Stimulated activated naive CD8-positive, alpha-beta T cell treated with anti-CD3 and anti-CD28 coated beads, Interleukin-15, amount 100 ng/mL, for 72 hours (primary cell): ENCODE data around the gene IRF2BP1.

Experiments used
- ATAC-seq: fragments of 150-1000 bp; cut with Tn5 transposase; 2 replicates; pipeline ENCODE4 v1.10.0; 2021; ENCODE audit warnings: mild to moderate bottlenecking, moderate library complexity
- DNase-seq, 2 donors: peaks; one replicate each; pipeline ENCODE4 v3.0.0; 2021 to 2022
- H3K27ac Mint-ChIP-seq, 2 donors: one replicate each; pipeline ENCODE4 v1.8.0; 2022; ENCODE audit warnings: mild to moderate bottlenecking in 2 of 2, mixed read lengths in 2 of 2, moderate library complexity in 2 of 2
- H3K27me3 Mint-ChIP-seq: one replicate; pipeline ENCODE4 v1.8.0; 2022; ENCODE audit warnings: mixed read lengths
- H3K4me1 Mint-ChIP-seq: one replicate; pipeline ENCODE4 v1.8.0; 2022; ENCODE audit warnings: mild to moderate bottlenecking, mixed read lengths
- H3K4me3 Mint-ChIP-seq, 2 donors: one replicate each; pipeline ENCODE4 v1.8.0; 2022; ENCODE audit warnings: mild to moderate bottlenecking in 2 of 2, mixed read lengths in 2 of 2, moderate library complexity in 1 of 2
- H3K9me3 Mint-ChIP-seq, 2 donors: one replicate each; pipeline ENCODE4 v1.8.0; 2022; ENCODE audit warnings: mixed read lengths in 2 of 2

The IRF2BP1 gene, protein sequence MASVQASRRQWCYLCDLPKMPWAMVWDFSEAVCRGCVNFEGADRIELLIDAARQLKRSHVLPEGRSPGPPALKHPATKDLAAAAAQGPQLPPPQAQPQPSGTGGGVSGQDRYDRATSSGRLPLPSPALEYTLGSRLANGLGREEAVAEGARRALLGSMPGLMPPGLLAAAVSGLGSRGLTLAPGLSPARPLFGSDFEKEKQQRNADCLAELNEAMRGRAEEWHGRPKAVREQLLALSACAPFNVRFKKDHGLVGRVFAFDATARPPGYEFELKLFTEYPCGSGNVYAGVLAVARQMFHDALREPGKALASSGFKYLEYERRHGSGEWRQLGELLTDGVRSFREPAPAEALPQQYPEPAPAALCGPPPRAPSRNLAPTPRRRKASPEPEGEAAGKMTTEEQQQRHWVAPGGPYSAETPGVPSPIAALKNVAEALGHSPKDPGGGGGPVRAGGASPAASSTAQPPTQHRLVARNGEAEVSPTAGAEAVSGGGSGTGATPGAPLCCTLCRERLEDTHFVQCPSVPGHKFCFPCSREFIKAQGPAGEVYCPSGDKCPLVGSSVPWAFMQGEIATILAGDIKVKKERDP

DNA sequence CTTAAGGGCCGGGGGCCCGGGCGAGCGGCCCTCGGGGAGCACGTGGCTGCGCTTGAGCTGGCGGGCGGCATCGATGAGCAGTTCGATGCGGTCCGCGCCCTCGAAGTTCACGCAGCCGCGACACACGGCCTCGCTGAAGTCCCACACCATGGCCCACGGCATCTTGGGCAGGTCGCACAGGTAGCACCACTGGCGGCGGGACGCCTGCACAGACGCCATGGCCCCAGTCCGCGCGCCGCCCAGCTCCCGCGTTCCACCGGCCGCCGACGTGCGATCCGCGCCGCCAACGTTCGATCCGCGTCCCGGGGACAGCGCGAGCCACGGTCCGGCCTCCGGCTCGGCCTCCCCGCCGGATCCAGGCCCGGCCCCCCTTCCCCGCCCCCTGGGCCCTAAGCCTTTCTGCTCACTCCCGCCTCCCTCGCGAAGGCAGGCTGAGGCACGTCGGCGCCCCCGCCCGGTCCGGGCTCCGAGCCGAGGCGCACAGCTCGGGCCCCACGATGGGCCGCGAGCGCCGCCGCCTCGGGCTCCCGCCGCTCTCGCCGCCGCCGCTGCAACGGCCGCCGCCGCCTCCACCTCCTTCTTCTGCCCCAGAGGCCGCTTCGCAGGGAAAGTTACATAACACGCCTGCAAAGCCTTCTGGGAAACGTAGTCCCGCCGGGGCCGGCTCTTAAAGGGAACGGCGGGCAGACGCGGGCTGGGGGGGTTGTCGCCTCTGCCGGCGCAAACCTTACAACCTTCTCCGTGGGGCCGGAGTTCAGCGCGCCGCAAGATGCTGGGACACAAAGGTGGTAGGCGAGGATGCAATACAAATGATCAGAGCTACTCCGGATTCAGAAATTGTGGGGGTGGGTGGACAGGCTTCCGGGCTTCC lies at the start of gene IRF2BP1:
IRF2BP1 (minus strand) TSS at position 586 of the 871 bp plus-strand sequence; CDS start at position 219, 367 bp downstream.
- H3K4me3 Mint-ChIP-seq = peak within 1 kb of the TSS; percentile 91 to 92
- peaks cover 42% of the 10 kb centered on the region for H3K4me1 Mint-ChIP-seq
- ATAC-seq = peak; percentile 81
- H3K9me3 Mint-ChIP-seq = no peaks in the 10 kb centered on the region
- DNase-seq = peak; percentile 91
- H3K27ac Mint-ChIP-seq = peak within 1 kb of the TSS; percentile 90 to 99
- H3K27me3 Mint-ChIP-seq = no peaks in the 10 kb centered on the region

DNA sequence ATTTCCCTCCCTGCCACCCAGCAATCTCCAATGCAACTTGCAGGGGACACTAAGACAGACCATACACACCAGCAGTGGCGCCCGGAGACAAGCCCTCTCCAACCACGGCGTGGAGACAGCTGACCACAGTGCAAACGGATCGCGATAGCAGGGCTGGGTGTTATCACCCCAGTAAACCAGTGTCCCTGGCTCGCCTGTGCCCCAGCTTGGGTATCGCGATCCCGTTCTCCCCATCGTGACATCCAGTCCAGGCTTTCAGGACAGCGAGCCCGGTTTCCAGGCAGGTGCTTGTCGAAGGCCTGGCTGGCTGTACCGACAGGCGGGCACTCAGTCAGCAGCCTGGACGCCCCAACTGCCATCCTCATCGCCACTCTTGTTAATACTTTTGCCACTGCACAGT lies 49.3 kb upstream of the IRF2BP1 start:
- no peak overlapping the region for H3K27ac Mint-ChIP-seq
- peaks cover 7% of the 10 kb centered on the region for H3K4me1 Mint-ChIP-seq
- DNase-seq = no peak

DNA sequence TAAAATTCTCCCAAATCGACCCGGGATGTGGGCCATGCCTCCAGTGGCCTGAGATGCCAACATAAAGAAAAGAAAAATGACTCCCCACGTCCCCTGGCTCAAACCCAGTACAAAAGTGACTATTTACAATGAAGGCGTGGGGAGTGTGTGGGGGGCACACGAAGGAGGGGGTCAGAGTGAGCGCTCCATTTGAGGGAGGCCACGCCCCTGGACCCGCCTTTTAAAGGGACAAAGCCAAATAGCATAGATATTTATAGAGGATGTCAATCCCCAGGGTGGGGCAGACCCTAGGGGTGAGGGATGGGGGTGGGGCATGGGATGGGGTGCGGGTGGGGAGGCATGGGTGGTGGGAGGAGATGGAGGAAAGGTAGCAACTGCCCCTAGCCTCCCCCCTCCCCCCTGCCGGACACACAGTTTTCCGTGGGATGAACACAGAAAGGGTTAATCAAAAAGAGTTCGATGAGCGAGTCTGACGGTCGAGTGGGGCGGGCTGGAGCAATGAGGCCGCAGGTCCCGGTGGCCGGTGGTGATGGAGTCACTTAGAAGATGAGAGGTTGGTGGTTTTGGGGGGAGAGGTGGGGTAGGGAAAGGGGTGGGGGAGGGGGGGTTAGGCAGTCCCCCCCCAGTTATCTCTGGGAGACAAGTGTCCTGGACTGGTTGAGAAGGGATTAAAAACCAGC lies 48.8 kb upstream of the IRF2BP1 start:
- peaks cover 92% of the 10 kb centered on the region for H3K27me3 Mint-ChIP-seq
- no peak overlapping the region for H3K27ac Mint-ChIP-seq
- H3K9me3 Mint-ChIP-seq = peaks cover 0 to 10% of the 10 kb centered on the region in 2 donors
- DNase-seq (no peak), ATAC-seq (no peak)
- peaks cover 7% of the 10 kb centered on the region for H3K4me1 Mint-ChIP-seq
- H3K4me3 Mint-ChIP-seq = no peak overlapping the region

More for the DNA sequence above, 49.3 kb upstream of the IRF2BP1 start:
- no peak for ATAC-seq
- Mint-ChIP-seq H3K4me3 (no peak overlapping the region), H3K9me3 (peaks cover 0 to 10% of the 10 kb centered on the region in 2 donors), H3K27me3 (peaks cover 89% of the 10 kb centered on the region)

DNA sequence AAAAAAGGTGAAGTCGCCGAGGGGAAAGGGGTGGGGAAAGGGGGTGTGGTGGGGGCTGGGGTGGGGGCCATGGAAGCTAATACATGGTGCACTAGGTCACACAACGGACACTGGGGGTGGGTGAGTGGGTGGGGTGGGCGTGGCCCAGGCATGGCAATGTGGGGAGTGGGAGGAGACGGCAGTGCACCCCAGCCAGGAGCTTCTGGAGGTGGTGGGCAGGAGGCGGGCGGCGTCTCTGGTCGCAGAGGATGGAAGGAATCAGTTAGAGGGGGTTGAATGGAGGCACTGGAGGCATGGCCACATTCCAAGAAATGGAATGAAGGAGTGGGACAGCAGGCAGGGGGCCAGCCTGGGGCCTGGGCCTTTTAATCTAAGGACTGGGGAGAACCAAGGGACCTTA lies 47.8 kb upstream of the IRF2BP1 start:
- ATAC-seq (no peak), DNase-seq (no peak)
- H3K27me3 Mint-ChIP-seq = peaks cover 92% of the 10 kb centered on the region
- peaks cover 2% of the 10 kb centered on the region for H3K4me1 Mint-ChIP-seq
- peaks cover 0 to 7% of the 10 kb centered on the region in 2 donors for H3K9me3 Mint-ChIP-seq
- H3K4me3 Mint-ChIP-seq = no peak overlapping the region
- no peak overlapping the region for H3K27ac Mint-ChIP-seq

DNA sequence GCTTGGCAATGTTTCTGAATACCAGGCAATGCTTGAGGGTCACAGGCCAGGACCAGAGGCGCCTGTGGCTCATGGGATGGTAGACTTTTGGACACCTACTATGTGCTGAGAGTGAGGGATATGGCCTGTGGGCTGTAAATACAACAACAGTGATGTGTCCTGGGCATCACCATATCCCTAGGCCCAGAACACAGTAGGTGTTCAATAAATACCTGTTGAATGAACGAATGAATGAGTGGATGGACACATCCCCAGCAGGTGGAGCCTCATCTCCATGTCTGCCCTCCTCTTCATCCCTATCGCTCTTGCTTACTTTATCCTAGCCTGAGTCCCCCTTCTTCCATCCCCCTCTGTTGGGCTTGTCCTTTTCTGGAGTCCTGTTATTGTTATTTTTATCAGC lies 45.1 kb upstream of the IRF2BP1 start:
- ATAC-seq (no peak), DNase-seq (no peak)
- Mint-ChIP-seq H3K27ac (no peak overlapping the region), H3K4me1 (peaks cover 16% of the 10 kb centered on the region), H3K9me3 (no peaks in the 10 kb centered on the region), H3K27me3 (peaks cover 73% of the 10 kb centered on the region), H3K4me3 (no peak overlapping the region)

DNA sequence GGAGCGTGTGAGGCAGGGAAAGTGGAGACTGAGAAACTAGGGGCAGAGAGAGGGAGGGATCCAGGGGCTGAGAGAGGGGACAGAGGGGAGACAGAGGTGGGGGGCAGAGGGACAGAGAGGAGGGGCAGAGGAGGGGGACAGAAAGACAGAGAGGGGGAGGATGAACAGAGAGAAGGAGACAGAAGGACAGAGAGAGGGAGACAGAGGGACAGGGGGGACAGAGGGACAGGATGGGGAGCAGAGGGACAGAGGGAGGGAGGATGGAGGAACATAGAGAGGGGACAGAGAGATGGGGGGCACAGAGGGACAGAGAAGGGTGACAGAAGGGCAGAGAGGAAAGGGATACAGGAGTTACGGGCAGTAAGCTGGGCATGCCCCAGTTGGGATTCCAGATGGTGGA lies 43.3 kb upstream of the IRF2BP1 start:
- peak overlapping the region in 1 of 2 donors; percentile 36 for H3K27ac Mint-ChIP-seq
- ATAC-seq (no peak), DNase-seq (no peak)
- H3K9me3 Mint-ChIP-seq = no peaks in the 10 kb centered on the region
- H3K4me3 Mint-ChIP-seq = peak overlapping the region; percentile 17 to 31
- peaks cover 16% of the 10 kb centered on the region for H3K4me1 Mint-ChIP-seq
- H3K27me3 Mint-ChIP-seq = peaks cover 55% of the 10 kb centered on the region

DNA sequence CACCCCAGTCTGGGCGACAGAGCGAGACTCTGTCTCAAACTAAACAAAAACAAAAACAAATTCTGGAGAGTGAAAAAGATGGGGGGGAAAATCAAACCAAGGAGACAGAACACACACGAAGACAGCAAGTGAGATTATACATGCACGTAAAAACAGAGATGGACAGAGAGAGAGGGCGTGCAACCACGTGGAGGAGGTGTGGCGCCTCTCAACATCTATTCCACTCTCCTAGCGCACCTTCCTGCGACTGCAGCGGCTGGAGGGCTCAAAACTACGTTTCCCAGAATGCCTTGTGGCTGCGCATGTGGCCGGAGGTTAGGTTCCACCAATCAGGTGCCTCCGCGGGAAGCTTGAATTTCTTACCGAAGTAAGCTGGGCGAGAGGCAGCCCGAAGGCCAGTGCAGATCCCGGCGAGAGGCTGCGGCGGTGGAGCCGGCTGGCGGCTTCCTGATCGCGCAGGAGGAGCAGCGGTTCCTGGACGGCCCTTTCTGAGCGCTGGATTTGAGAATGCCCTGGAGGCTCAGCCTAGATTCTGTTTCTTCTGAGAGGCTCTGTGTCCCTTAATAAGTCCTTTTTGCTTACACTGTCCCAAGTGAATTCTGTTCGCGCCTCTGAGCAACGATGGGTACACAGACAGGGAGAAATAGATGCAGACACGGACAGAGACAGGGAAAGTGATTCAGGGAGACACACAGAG lies 41.8 kb upstream of the IRF2BP1 start:
- DNase-seq (peak; percentile 84 to 90), ATAC-seq (peak; percentile 99)
- Mint-ChIP-seq H3K4me1 (peaks cover 16% of the 10 kb centered on the region), H3K27ac (peak overlapping the region in 1 of 2 donors; percentile 17), H3K4me3 (peak overlapping the region; percentile 74 to 80), H3K27me3 (peaks cover 41% of the 10 kb centered on the region), H3K9me3 (no peaks in the 10 kb centered on the region)

DNA sequence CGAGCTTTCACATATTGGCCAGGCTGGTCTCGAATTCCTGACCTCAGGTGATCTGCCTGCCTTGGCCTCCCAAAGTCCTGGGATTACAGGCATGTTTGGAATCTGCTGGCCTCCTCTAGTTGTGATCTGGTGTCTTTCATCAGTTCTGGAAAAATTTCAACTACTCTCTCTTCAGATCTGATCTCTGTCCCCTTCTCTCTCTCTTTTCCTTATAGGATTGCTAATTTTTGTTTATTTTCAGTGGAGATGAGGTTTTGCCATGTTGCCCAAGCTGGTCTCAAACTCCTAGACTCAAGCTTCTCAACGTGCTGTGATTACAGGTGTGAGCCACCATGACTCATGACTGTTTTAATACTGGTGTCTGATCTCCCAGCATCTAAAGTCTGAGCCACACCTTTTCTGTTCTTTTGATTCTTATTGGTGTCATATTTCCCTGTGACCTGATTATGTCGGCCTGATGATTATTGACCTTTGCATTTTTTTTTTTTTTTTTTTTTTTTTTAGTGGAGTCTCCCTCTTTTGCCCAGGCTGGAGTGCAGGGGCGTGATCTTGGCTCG lies 39.0 kb upstream of the IRF2BP1 start:
- ATAC-seq (no peak), DNase-seq (no peak)
- H3K4me1 Mint-ChIP-seq = peaks cover 23% of the 10 kb centered on the region
- H3K27ac Mint-ChIP-seq = no peak overlapping the region
- no peak overlapping the region for H3K4me3 Mint-ChIP-seq
- H3K27me3 Mint-ChIP-seq = peaks cover 27% of the 10 kb centered on the region
- no peaks in the 10 kb centered on the region for H3K9me3 Mint-ChIP-seq

DNA sequence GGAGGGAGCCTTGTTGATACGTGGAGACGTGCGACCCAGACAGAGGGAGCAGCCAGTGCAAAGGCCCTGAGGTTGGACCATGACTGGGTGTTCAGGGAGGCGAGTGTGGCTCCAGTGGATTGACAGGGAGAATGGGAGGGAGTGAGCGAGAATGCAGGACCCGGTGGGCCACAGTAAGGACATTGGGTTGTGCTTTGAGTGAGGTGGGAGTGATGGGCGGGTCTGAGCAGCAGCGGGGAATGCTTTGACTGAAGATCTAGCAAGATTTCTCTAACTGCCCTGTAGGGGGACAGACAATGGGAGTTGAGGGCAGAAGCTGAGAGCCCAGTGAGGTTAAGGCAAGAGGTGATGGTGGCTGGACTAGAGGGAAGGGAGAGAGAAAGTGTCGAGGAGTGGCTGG lies 36.3 kb upstream of the IRF2BP1 start:
- Mint-ChIP-seq H3K9me3 (no peaks in the 10 kb centered on the region), H3K4me3 (no peak overlapping the region), H3K27ac (no peak overlapping the region), H3K27me3 (peaks cover 20% of the 10 kb centered on the region), H3K4me1 (peaks cover 33% of the 10 kb centered on the region)
- ATAC-seq (peak; percentile 30), DNase-seq (no peak)

DNA sequence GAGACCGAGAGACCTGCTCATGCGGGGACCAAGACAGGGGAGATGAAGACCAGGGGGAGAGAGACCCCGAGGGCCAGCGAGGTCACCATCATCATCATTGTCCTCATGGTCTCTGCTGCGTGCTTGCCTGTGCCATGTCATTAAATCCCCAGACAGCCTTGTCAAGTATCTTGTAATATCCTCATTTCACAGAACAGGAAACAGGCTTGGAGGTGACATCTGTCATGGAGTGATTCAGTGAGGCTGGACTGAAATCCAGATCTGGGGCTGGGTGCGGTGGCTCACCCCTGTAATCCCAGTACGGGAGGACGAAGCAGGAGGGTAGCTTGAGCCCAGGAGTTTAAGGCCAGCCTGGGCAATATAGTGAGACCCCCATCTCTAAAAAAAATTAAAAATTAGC lies 34.5 kb upstream of the IRF2BP1 start:
- Mint-ChIP-seq H3K27me3 (peaks cover 30% of the 10 kb centered on the region), H3K27ac (no peak overlapping the region), H3K4me1 (peaks cover 36% of the 10 kb centered on the region), H3K4me3 (no peak overlapping the region), H3K9me3 (no peaks in the 10 kb centered on the region)
- DNase-seq (no peak), ATAC-seq (peak; percentile 54)

DNA sequence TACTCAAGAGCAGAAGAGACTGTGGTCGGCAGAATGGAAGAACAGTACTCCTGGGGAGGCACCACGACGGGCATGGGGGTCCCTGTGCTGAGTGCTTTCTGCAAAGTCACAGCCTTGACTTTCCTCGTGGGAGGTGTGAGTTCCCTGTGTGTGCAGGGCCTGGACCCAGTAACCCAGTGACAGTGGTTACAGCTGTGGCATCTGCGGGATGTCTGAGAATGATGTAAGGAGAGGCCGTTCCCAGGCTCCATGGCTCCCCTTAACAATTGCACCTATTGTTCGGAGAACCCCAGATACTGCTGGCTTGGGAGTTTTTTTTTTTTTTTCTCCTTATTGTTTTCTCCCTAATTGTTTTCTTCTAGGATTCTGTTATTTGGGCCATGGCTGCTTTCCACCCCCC lies 33.7 kb upstream of the IRF2BP1 start:
- Mint-ChIP-seq H3K9me3 (no peaks in the 10 kb centered on the region), H3K27me3 (peaks cover 33% of the 10 kb centered on the region), H3K4me1 (peaks cover 36% of the 10 kb centered on the region), H3K27ac (no peak overlapping the region), H3K4me3 (peak overlapping the region in 1 of 2 donors; percentile 13)
- no peak for ATAC-seq
- DNase-seq = no peak

DNA sequence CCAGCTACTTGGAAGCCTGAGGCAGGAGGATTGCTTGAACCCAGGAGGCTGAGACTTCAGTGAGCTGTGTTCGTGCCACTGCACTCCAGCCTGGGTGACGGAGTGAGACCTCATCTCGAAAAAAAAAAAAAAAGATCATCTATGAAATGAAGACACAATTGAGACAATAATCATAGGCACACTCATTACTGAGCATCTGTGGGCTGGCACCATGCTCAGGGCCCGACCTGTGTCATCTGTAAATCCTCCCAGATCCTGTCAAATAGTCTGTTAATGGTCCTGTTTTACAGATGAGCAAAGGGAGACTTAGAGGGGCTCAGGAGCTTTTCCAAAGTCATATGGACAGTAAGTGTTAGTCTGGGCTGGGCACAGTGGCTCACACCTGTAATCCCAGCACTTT lies 32.8 kb upstream of the IRF2BP1 start:
- peaks cover 36% of the 10 kb centered on the region for H3K4me1 Mint-ChIP-seq
- no peak overlapping the region for H3K4me3 Mint-ChIP-seq
- H3K27me3 Mint-ChIP-seq = peaks cover 41% of the 10 kb centered on the region
- no peaks in the 10 kb centered on the region for H3K9me3 Mint-ChIP-seq
- H3K27ac Mint-ChIP-seq = no peak overlapping the region
- ATAC-seq (no peak), DNase-seq (no peak)

DNA sequence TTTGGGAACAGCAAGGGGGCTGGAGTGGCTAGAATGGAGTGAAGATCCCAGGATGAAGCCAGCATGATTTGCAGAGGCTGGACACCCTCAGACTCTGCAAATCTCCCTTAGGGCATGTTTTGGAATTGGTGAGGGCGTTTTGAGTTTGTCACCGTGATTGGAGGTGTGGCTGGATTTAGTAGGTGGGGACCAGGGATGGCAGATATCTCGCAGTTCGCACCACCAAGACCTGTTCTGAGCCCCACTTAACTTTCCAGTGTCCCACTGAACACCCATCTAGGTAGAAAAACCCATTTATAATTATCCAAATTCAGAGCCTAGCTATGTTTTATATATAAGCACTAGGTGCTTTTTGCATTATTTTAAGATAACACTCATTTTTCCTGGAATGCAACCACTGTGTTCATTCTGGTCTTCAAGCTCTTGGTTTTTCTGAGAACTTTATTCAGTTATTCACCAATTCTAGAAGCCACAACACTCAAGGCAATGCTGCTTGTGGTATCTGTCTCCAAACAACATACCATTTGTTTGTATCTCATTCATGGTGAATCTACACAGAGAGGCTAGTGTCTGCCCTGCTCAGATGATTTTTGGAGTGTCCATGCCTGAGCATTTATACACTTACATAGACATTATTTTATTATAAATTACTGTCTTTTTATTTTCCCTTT lies 31.6 kb upstream of the IRF2BP1 start:
- H3K27ac Mint-ChIP-seq = no peak overlapping the region
- DNase-seq = no peak
- no peaks in the 10 kb centered on the region for H3K9me3 Mint-ChIP-seq
- ATAC-seq = peak; percentile 81
- peaks cover 53% of the 10 kb centered on the region for H3K27me3 Mint-ChIP-seq
- no peak overlapping the region for H3K4me3 Mint-ChIP-seq
- peaks cover 36% of the 10 kb centered on the region for H3K4me1 Mint-ChIP-seq
